Activated CD4-positive, alpha-beta T cell treated with anti-CD3 and anti-CD28 coated beads, Interleukin-2, amount 10 ng/mL, durations not matched to agents 7 days and 5 days (primary cell): Measurements from ENCODE around the gene ZNF628. TPM values are rescaled to one million over a fixed set of nuclear protein-coding genes. Genes with fewer than 3 reads are reported as not detected.

ENCODE experiments used
- CTCF ChIA-PET: fragments of 350-600 bp; sonication (Branson Sonifier 250); formaldehyde crosslinking; loops from one replicate; lab custom pipeline; 2021; ENCODE audit warnings: antibody characterized with exemption; lab: Charles Lee
- POLR2A ChIA-PET: fragments of 350-600 bp; sonication (Branson Sonifier 250); formaldehyde crosslinking; loops from one replicate; lab custom pipeline; 2021; ENCODE audit warnings: antibody characterized with exemption; lab: Charles Lee
- DNase-seq: peaks from one replicate; pipeline ENCODE4 v3.0.0-alpha.2; 2020
- H3K27ac Mint-ChIP-seq: one replicate; pipeline ENCODE4 v1.8.0; 2021; ENCODE audit warnings: mild to moderate bottlenecking, moderate library complexity, mixed read lengths
- H3K27me3 Mint-ChIP-seq: one replicate; pipeline ENCODE4 v1.8.0; 2021; ENCODE audit warnings: mixed read lengths
- H3K36me3 Mint-ChIP-seq: one replicate; pipeline ENCODE4 v1.8.0; 2021; ENCODE audit warnings: low read depth, mixed read lengths
- H3K4me1 Mint-ChIP-seq: one replicate; pipeline ENCODE4 v1.8.0; 2021; ENCODE audit warnings: mixed read lengths
- H3K4me3 Mint-ChIP-seq: one replicate; pipeline ENCODE4 v1.8.0; 2021; ENCODE audit warnings: mild to moderate bottlenecking, moderate library complexity, mixed read lengths
- H3K9me3 Mint-ChIP-seq: one replicate; pipeline ENCODE4 v1.8.0; 2021; ENCODE audit warnings: mixed read lengths
- total RNA-seq, 2 experiments: library from RNA; stranded (reverse); gene quantifications; one replicate each; pipeline ENCODE4 v1.2.3, GENCODE V29; 2021

ZNF628 gene
- total RNA-seq, 2 experiments from 2014 or later, result 7.3 to 9.7 TPM

GRCh38 chr19:55503157-55503501, 26.7 kb downstream of the ZNF628 start:
- peaks cover 21% of the 10 kb centered on the region for H3K4me1 Mint-ChIP-seq
- H3K27me3 Mint-ChIP-seq, result no peaks in the 10 kb centered on the region
- ChIA-PET CTCF (interaction anchor here (0.7 to 2.6 kb wide), 17 partner anchors 9 to 362 kb away, joined by 3 to 22 read pairs (median 8); partner anchors contain the start of genes ZNF581, ZNF628, ZNF784 and ZNF865), POLR2A (no interaction called here)
- DNase-seq, result no peak
- H3K36me3 Mint-ChIP-seq, result peaks cover 10% of the 10 kb centered on the region
- H3K4me3 Mint-ChIP-seq, result peak overlapping the region; percentile 73
- H3K9me3 Mint-ChIP-seq, result peaks cover 8% of the 10 kb centered on the region
- H3K27ac Mint-ChIP-seq, result peak overlapping the region; percentile 92

- Mint-ChIP-seq H3K4me1 (peaks cover 21% of the 10 kb centered on the region), H3K27me3 (no peaks in the 10 kb centered on the region), H3K4me3 (peak overlapping the region; percentile 73), H3K27ac (peak overlapping the region; percentile 92), H3K36me3 (peaks cover 10% of the 10 kb centered on the region), H3K9me3 (peaks cover 8% of the 10 kb centered on the region)
- DNase-seq, result peak; percentile 92
- POLR2A ChIA-PET, result interaction anchor here (0.7 to 1.0 kb wide), 2 partner anchors 100 to 117 kb away, joined by 3 read pairs; no protein-coding TSS in a partner anchor
- CTCF ChIA-PET, result interaction anchor here (0.6 to 2.6 kb wide), 45 partner anchors 8 to 386 kb away, joined by 3 to 22 read pairs (median 5); partner anchors contain the start of genes CCDC106, FIZ1, HSPBP1 and ISOC2
Measured at GRCh38 chr19:55503502-55504251, 27.3 kb downstream of the ZNF628 start.

GRCh38 chr19:55504252-55504603, 27.8 kb downstream of the ZNF628 start:
- Mint-ChIP-seq H3K9me3 (peaks cover 8% of the 10 kb centered on the region), H3K36me3 (peaks cover 10% of the 10 kb centered on the region), H3K27me3 (no peaks in the 10 kb centered on the region), H3K27ac (no peak overlapping the region), H3K4me1 (peaks cover 21% of the 10 kb centered on the region), H3K4me3 (peak overlapping the region; percentile 73)
- ChIA-PET POLR2A (interaction anchor here (0.7 to 1.0 kb wide), 2 partner anchors 100 to 117 kb away, joined by 3 read pairs; no protein-coding TSS in a partner anchor), CTCF (interaction anchor here (0.6 to 2.6 kb wide), 44 partner anchors 8 to 386 kb away, joined by 3 to 22 read pairs (median 5); partner anchors contain the start of genes CCDC106, FIZ1, HSPBP1 and ISOC2)
- no peak for DNase-seq

- H3K27ac Mint-ChIP-seq, result no peak overlapping the region
- no peaks in the 10 kb centered on the region for H3K27me3 Mint-ChIP-seq
- H3K4me3 Mint-ChIP-seq, result no peak overlapping the region
- ChIA-PET POLR2A (no interaction called here), CTCF (interaction anchor here (1.2 to 2.6 kb wide), 11 partner anchors 11 to 149 kb away, joined by 4 to 19 read pairs (median 9); partner anchors contain the start of genes FIZ1, ISOC2, ZNF581 and ZNF628)
- no peak for DNase-seq
- peaks cover 8% of the 10 kb centered on the region for H3K9me3 Mint-ChIP-seq
- peaks cover 10% of the 10 kb centered on the region for H3K36me3 Mint-ChIP-seq
- peaks cover 21% of the 10 kb centered on the region for H3K4me1 Mint-ChIP-seq
Measured at GRCh38 chr19:55504981-55505380, 28.6 kb downstream of the ZNF628 start.

- CTCF ChIA-PET, result interaction anchor here (0.7 to 1.8 kb wide), 2 partner anchors 132 to 367 kb away, joined by 4 to 8 read pairs; no protein-coding TSS in a partner anchor
- Mint-ChIP-seq H3K4me1 (peaks cover 11% of the 10 kb centered on the region), H3K36me3 (peaks cover 7% of the 10 kb centered on the region), H3K4me3 (no peak overlapping the region), H3K27me3 (peaks cover 1% of the 10 kb centered on the region), H3K27ac (no peak overlapping the region), H3K9me3 (peaks cover 2% of the 10 kb centered on the region)
- POLR2A ChIA-PET, result no interaction called here
- no peak for DNase-seq
Measured at GRCh38 chr19:55508120-55508519, 31.7 kb downstream of the ZNF628 start.

- Mint-ChIP-seq H3K9me3 (no peaks in the 10 kb centered on the region), H3K36me3 (no peaks in the 10 kb centered on the region), H3K4me1 (peaks cover 3% of the 10 kb centered on the region), H3K4me3 (peak overlapping the region; percentile 59), H3K27ac (peak overlapping the region; percentile 82), H3K27me3 (no peaks in the 10 kb centered on the region)
- CTCF ChIA-PET, result interaction anchor here (0.6 to 4.3 kb wide), 8 partner anchors 13 to 447 kb away, joined by 3 to 19 read pairs (median 3); partner anchors contain the start of gene ZNF865
- POLR2A ChIA-PET, result interaction anchor here (0.6 kb wide), 1 partner anchor 49 kb away, joined by 6 read pairs; no protein-coding TSS in a partner anchor
- peak; percentile 90 for DNase-seq
Measured at GRCh38 chr19:55516878-55517620, 40.6 kb downstream of the ZNF628 start.

- no peaks in the 10 kb centered on the region for H3K27me3 Mint-ChIP-seq
Measured at GRCh38 chr19:55519451-55520311, 43.3 kb downstream of the ZNF628 start.

GRCh38 chr19:55520691-55521292, 44.4 kb downstream of the ZNF628 start:
- H3K4me3 Mint-ChIP-seq, result no peak overlapping the region
- no peak for DNase-seq
- H3K27ac Mint-ChIP-seq, result no peak overlapping the region
- no peaks in the 10 kb centered on the region for H3K36me3 Mint-ChIP-seq
- H3K27me3 Mint-ChIP-seq, result no peaks in the 10 kb centered on the region
- H3K9me3 Mint-ChIP-seq, result no peaks in the 10 kb centered on the region
- POLR2A ChIA-PET, result no interaction called here
- CTCF ChIA-PET, result no interaction called here
- peaks cover 3% of the 10 kb centered on the region for H3K4me1 Mint-ChIP-seq

More at GRCh38 chr19:55519451-55520311, 43.3 kb downstream of the ZNF628 start:
- Mint-ChIP-seq H3K9me3 (no peaks in the 10 kb centered on the region), H3K4me3 (no peak overlapping the region), H3K4me1 (peaks cover 3% of the 10 kb centered on the region), H3K36me3 (no peaks in the 10 kb centered on the region), H3K27ac (no peak overlapping the region)
- POLR2A ChIA-PET, result no interaction called here
- no peak for DNase-seq
- CTCF ChIA-PET, result interaction anchor here (1.0 kb wide), 1 partner anchor 98 kb away, joined by 4 read pairs; no protein-coding TSS in a partner anchor

GRCh38 chr19:55525289-55526101, 49.1 kb downstream of the ZNF628 start:
- no peaks in the 10 kb centered on the region for H3K36me3 Mint-ChIP-seq
- H3K4me1 Mint-ChIP-seq, result no peaks in the 10 kb centered on the region
- H3K9me3 Mint-ChIP-seq, result no peaks in the 10 kb centered on the region
- CTCF ChIA-PET, result interaction anchor here (1.5 kb wide), 1 partner anchor 14 kb away, joined by 3 read pairs; no protein-coding TSS in a partner anchor
- no peaks in the 10 kb centered on the region for H3K27me3 Mint-ChIP-seq
- POLR2A ChIA-PET, result no interaction called here
- DNase-seq, result no peak
- no peak overlapping the region for H3K4me3 Mint-ChIP-seq
- H3K27ac Mint-ChIP-seq, result no peak overlapping the region

- POLR2A ChIA-PET, result no interaction called here
- no peak overlapping the region for H3K4me3 Mint-ChIP-seq
- no peaks in the 10 kb centered on the region for H3K4me1 Mint-ChIP-seq
- no peaks in the 10 kb centered on the region for H3K36me3 Mint-ChIP-seq
- no peak for DNase-seq
- no peaks in the 10 kb centered on the region for H3K9me3 Mint-ChIP-seq
- H3K27ac Mint-ChIP-seq, result no peak overlapping the region
- CTCF ChIA-PET, result interaction anchor here (1.5 kb wide), 1 partner anchor 15 kb away, joined by 3 read pairs; no protein-coding TSS in a partner anchor
- H3K27me3 Mint-ChIP-seq, result no peaks in the 10 kb centered on the region
Measured at GRCh38 chr19:55526216-55527196, 50.1 kb downstream of the ZNF628 start.
